GM21390 (cell line): ENCODE data around the gene SIAH2.

Source experiments
- ATAC-seq: cut with Tn5 transposase; IDR thresholded peaks from one replicate; pipeline ENCODE4 v1.9.1; 2021; ENCODE audit not compliant: unreplicated experiment

Gene SIAH2

DNA sequence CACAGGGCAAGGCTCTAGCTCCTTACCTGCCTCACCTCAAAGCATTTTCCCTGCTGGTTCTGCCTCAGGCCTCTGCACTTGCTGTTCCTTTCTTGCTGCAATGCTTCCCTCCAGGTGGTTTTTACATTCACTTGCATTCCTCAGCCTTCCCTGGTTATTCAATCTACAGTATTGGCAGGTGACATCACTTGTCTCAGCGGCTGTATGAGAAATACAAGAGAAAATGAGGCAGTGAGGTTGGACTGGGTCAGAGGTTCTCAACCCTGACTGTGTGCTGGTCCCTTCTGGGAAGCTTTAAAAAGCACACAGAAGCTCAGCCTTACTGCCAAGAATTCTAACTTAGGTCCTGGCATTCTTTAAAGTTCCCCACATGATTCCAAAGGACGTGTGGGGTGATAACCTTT lies 26.7 kb downstream of the SIAH2 start:
- no peak for ATAC-seq

DNA sequence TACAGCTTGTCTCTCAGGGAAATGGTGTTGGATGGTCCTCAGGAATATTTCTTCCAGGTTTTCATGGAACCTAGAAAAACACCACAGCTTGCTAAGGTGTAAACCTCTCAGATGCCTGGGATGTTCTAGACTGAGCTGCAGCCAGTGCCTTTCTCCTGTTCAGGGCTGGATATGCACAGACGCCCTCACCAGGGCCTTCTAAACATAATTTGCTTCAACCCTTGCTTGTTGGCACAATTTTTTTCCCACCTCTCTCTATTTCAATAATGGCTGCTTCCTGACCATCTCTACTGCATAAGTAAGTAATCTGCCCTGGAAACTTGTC lies 28.2 kb downstream of the SIAH2 start:
- no peak for ATAC-seq

DNA sequence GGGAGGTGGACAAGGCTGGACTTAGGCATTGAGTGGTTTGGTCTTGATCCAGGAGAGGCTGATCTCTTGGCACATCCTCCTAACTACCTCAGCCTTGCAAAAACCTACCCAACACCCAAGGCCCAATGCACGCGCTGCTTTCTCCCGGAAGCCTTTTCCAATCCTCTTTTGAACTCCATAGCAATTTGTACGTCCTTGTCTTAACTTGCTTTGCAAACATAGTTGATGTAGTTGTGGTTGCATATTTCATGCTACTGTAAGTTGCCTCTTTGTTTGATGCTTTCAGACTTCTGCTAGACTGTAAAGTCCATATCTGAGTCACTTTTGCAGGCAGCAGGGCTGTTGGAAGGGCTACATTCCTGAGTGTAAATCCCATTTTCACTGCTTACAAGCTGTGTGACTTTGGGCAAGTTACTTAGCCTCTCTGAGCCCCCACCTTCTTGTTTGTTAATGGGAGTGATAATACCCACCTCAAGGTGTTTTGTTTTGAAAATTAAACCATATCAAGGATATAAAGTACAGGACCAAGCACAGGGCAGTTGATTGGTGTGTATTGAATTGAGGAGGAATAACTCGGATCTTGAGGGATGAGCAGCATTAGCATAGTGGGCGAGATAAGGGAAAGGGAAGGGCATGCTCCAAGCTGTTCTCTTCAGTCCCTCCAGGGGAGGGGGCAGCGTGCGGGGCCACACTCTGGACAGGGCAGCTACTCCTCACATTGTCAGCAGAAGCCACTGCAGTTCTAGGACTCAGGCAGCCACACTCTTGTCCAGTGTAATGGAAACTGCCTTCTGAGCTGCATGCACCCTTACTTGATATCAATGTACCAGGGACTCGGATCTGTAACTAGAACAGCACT lies 28.8 kb downstream of the SIAH2 start:
- ATAC-seq = no peak

DNA sequence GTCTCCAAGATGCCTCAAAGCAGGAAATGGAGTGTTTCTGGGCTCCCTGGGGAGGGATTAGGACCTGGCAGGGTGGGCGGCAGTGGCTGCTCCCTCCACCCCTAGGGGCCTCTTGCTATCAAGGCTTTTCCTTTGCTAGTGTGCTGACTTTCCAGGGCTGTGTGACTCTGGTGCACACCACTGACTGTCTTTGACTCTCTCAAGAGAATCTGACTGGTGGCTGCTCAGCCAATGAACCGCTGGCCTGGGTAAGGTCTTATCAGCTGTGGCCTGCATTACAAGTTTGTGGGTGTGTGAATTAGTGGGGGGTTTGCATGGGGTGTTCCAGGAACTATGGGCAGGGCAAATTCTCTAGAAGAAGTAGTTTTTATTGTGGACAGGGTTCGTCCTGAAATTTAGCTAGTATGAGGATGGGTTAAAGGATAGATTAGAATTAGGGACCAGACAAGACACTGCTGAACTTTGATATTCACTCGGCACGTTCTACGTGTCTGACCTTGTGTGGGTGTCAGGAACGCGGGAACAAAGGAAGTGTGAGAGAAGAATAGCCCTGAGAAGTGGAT lies 29.5 kb downstream of the SIAH2 start:
- ATAC-seq = no peak

DNA sequence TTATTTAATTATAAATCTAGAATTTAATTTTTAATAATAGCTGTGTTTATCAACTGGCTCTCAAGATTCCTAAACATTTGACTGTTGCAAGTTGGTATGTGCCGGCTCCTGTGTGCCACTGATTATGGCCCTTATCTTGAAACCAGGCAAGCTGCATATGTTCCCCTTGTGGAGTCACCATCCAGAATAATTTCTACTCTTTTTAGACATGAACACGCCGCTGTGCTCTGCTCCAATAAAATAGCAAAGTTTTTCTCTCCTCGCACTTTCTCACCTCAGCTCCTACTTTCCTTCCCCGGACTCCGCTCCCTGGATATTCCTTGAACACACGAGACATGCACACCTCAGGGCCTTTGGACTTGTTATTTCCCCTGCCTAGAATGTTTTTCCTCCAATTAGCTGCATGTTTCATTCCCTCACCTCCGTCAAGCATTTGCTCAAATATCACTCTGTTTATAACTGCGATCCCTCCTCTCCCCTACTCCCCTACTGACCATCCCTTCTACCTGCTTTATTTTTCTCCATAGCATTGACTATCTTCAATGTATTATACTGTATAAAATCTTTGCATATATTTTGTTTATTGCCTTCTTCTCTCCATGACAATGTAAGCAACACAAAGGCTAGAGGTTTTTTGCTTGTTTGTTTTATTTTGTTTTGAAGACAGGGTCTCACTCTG lies 33.1 kb downstream of the SIAH2 start:
- ATAC-seq = no peak

DNA sequence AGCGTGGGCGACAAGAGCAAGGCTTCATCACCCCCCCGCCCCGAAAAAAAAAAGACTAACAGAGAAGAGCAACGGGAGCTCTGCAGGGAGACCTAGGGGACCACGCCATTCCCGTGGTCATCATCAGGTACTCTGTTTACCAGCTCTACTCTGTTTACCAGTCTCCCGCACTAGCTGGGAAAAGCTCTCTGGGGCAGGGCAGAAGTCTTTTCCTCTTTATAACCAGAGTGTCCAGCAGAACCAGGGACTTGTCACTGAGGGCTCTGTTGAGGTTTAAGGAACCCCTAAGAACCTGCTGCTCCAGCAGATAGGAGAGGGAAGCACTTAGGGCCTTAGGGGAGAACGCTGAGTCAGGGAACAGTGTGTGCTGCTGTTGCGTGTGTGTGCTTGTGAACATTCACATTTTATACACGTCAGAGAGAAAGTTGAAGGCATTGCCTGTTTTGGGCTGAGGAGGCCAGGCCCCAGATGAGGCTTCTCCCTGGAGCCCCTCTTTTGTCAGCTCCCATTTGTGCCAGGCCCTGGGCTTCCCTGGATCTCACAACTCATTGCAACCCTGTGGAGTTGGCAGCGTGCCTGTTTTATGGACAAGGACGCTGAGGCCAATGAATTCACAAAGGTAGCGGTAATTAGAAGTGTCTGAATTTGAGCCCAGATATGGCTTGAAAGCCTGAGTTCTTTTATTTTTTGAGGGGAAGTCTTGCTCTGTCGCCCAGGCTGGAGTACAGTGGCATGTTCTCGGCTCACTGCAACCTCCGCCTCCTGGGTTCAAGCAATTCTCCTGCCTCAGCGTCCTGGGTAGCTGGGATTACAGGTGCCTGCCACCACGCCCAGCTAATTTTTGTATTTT lies 35.1 kb downstream of the SIAH2 start:
- ATAC-seq = no peak

DNA sequence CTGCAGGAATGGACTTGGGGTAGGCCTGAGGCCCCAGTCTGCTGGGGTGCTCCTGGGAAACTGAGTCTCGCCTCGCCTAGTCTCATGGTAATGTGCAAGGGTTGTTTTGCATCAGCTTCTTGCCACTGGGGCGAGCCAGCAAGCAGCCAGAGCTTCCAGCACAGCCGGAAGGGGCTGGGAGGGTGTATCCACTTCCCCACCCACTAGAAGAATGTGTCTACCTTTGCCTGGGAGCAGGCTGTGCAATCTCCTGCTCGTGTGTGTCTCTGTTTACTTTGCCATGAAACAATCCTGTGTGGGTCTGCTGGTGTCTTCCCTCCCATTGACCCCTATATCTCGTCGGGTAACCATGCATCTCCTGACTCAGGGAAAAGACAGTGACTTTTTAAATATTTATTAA lies 37.4 kb downstream of the SIAH2 start:
- ATAC-seq = no peak

DNA sequence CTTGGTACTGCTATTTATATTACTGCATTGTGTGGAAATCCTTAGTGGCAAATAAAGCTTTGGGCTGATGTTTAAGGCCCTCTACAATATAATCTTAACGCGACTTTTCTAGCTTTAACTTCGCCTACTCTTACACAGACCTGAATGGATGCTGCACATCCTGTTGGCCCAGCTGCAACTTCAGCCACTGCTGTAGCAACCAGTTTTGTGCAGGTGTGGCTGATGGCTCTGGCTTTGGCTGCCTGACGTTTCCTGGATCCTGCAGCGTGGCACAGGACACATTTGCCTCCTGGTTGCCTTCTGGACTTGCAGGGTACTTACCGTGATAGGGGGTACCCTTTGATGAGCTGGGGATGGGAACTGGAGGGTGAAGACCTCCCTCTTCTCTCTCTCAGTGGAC lies 39.0 kb downstream of the SIAH2 start:
- ATAC-seq = no peak

DNA sequence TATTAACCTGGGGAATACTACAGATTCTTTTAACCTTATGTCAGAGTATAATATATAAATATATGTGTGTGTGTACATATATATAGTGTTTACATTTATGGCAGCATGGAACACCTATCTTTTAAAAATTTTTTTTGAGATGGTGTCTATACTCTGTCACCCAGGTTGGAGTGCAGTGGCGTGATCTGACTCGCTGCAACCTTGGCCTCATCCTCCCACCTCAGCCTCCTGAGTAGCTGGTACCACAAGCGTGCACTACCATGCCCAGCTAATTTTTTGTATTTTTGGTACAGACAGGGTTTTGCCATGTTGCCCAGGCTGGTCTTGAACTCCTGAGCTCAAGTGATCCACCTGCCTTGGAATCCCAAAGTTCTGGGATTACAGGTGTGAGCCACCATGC lies 40.7 kb downstream of the SIAH2 start:
- ATAC-seq = no peak

DNA sequence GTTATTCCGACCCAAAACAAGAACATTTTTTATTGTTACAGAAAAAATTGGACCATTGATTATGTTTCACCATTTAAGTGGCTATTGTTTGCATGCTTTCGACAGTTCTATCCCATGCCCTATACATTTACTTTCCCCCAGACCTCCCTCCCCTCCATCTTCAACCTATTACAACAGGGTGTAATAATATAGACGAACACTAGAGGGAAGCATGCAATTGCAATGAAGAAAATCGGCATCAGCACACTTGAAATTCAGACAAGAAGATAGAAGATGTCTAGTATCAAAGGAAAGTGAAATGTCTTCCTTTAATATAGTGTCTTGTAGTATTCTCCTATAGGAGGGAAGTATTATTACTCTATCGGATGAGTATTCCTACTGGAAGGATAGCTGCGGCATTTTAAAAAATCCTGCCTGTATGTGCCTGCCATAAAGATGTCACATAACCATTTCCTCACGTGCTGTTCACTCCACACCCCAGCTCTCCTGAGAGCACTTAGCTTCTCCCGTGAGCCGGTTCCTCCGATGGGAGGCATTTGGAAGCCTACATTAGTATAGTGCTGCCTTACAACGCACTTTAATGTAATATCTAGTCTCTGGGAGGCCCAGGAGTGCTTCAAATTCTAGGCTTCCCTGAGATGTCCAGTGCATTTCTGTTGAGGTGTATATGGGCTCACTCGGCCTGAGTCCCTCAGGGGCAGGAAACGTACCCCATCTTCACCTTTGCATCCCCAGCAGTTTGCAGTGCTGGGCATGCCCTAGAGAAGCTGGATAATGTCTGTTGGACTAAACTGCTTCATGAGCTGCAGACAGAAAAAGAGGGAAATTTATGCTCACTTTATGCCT lies 41.5 kb downstream of the SIAH2 start:
- ATAC-seq = peak; percentile 74

DNA sequence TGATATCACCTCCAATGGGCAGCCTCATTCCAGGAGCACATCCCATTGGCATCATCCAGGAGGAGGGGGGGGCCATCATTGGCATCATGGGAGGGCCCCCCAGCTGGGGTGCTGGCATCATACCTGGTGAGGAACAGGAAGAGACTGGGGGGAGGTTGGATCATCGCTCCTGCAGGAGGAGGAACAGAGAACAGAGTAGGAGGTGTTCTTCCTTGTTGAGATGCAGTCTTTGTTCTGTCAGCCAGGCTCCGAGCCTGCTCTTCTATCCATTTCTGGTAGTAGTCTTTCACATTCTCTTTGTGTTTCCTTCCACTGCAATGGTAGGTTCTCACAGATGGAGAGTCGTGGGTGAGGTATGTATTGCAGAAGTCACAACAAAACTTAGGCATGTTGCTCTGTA lies 42.5 kb downstream of the SIAH2 start:
- ATAC-seq = no peak

DNA sequence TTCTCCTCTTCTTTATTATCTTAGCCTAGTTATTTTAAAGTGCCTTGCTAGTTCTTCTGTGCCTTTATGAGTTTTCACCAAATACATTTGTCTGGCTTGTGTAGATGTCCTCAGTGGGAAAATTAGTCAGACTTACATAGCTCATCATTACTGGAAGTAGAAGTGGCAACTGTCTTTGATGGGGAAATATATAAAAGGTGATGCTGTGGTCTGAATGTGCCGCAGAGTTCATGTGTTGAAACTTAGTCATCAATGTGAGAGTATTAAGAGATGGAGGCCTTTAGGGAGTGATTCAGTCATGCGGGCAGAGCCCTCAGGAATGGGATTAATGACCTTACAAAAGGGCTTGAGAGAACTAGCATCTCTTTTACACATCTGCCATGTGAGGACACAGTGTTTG lies 52.9 kb downstream of the SIAH2 start:
- no peak for ATAC-seq

DNA sequence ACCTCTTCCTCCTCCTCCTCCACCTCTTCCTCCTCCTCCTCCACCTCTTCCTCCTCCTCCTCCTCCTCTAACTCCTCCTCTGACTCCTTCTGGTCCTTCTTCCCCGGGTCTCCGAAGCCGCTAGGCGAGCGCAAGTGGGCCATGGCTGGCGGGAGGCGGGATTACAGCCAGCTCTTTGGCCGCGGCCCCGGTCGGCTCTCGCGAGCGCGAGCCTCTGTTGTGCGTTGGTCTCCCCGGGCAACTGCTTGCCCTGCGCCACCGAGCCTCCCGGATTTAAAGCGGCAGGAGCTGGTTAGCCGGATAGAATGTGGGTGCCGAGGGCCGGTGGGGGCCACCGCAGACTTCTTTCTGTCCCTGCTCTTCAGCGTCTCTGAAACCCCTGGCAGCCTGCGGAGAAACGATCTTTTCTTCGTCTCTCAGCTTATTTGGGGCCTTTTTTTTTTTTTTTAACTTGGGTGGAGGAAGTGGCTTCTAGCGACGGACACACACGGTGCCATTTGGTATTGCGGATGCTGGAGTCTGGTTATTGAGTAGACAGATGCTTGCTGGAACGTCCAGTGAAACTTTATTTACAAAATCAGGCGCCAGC lies 59.1 kb downstream of the SIAH2 start, which contains the start of gene ERICH6:
ERICH6 (minus strand) TSS at position 165 of the 589 bp plus-strand sequence; CDS start at position 143, 22 bp downstream.
- peak; percentile 99 for ATAC-seq

DNA sequence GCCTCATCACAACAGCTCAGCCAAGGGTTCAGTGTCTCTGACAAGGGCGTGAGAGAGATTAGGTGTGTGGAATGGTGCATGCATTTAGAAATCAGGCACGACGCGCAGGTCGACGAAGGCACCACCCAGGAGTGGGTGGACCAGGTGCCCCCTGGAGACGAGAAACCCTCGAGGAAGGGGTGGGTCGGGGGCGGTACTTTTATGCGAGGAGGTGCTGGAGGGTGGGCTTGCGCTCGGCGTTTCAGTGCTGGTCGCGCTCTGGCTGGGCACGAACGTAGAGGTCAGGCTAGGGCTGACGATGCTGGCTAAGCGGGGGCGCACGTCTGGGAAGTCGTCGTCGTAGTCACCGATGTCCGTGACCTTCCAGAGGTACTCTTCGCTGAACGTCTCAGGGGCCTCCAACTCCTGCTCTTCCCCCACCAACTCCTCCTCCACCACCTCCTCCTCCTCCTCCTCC lies 59.6 kb downstream of the SIAH2 start:
- peak; percentile 29 for ATAC-seq

DNA sequence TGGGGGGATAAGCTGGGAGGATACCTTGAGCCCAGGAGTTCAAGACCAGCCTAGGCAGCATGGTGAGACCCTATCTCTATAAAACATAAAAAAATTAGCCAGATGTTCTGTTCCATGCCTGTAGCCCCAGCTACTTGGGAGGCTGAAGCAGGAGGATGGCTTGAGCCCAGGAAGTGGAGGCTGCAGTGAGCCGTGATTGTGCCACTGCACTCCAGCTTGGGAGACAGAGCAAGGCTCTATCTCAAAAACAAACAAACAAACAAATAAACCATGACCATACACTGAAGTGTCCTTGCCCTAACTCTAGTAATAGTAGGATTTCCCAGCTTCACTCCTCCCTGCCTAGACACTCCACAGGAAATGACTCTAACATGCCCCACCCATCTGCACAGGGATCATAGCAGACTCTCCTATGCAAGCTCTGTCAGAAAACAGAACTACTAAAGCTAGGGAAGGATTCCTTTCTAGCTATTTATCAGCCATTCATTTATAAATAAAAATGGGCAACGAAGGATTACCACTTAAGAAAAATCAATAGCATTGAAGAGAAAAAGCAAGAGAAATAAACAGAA lies 63.8 kb downstream of the SIAH2 start:
- no peak for ATAC-seq

DNA sequence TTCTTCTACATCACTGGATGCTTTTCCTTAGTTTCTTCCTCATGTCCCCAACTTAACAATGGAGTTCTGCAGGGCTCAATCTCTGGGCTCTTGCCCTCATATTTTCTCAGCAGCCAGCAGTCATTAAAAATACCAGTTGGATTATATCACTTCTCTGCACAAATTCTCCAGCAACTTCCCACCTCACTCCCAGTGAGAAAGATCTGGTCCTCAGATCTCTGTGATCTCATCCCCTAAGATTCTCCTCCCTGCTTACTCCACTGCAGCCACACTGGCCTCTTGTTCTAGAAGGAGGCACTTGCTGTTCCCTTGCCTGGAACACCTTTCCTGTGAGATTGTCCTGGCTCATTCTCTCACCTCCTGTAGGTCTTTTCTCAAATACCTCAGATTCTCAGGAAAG lies 65.3 kb downstream of the SIAH2 start:
- ATAC-seq = no peak

DNA sequence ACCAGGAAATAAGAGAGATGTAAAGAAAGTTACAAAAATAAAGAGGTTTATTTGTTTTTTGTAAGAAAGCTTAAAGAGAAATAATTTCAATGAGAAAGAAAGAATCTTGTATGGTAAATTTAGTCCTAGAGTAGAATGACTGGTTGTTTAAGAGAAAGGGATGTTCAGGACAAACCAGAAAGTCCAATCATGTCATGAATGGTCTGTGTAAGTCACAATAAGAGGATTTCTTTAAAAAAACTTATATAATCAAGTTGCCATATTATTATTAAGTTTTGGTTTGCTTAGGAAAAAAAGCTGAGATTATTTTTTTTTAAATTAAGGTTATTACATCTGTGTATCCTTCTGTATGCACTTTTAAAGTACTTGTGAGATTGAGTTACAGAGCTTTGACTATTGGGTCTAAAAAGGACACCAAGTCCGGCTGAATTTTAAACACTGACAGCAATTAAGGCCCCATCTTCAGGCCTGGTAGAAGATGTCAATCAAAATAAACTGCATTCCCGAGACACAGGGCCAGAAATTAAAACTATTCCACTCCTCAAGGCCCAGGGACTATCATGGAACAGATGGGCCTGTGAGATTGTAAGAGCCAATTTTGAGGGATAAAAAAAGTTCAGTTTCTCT lies 71.4 kb downstream of the SIAH2 start:
- no peak for ATAC-seq
